Neural progenitor cell (in vitro differentiated cells): ENCODE results near the gene CEL. TPM values are rescaled to one million over a fixed set of nuclear protein-coding genes. Genes with fewer than 3 reads are reported as not detected.
"Not testable (repeated sequence)": the region's sequence is repeated elsewhere in the genome, so short reads cannot be mapped to it uniquely, and the experiment has no call there.

Source experiments
- DNase-seq: peaks from one replicate; pipeline ENCODE4 v3.0.0-alpha.2; 2016; ENCODE audit warnings: low spot score
- H2AFZ ChIP-seq: fragments of 200-600 bp; sonication (generic); replicated peaks from 2 replicates; pipeline ENCODE4 v1.6.1; 2016; ENCODE audit warnings: antibody characterized with exemption
- H3F3A ChIP-seq: fragments of 200-600 bp; sonication (generic); 2 replicates; pipeline ENCODE4 v1.6.1; 2016; ENCODE audit warnings: antibody characterized with exemption, low read depth
- H3K27ac ChIP-seq: fragments of 200-600 bp; sonication (generic); 2 replicates; pipeline ENCODE4 v1.5.1; 2016; ENCODE audit warnings: mild to moderate bottlenecking
- H3K27me3 ChIP-seq: fragments of 200-600 bp; sonication (generic); 2 replicates; pipeline ENCODE4 v1.6.1; 2016; ENCODE audit warnings: mild to moderate bottlenecking, moderate library complexity
- H3K36me3 ChIP-seq: fragments of 200-600 bp; sonication (generic); 2 replicates; pipeline ENCODE4 v1.5.1; 2016
- H3K4me1 ChIP-seq: fragments of 200-600 bp; sonication (generic); 2 replicates; pipeline ENCODE4 v1.6.1; 2016; ENCODE audit warnings: mixed run types
- H3K4me2 ChIP-seq: fragments of 200-600 bp; sonication (generic); 2 replicates; pipeline ENCODE4 v1.6.1; 2016
- H3K4me3 ChIP-seq: fragments of 200-600 bp; sonication (generic); 2 replicates; pipeline ENCODE4 v1.5.1; 2016
- H3K79me2 ChIP-seq: fragments of 200-600 bp; sonication (generic); 2 replicates; pipeline ENCODE4 v1.6.1; 2016; ENCODE audit warnings: low read depth
- H3K9ac ChIP-seq: fragments of 200-600 bp; sonication (generic); 2 replicates; pipeline ENCODE4 v1.6.1; 2016
- H3K9me3 ChIP-seq: fragments of 200-600 bp; sonication (generic); 2 replicates; pipeline ENCODE4 v1.5.1; 2016; ENCODE audit warnings: low read depth
- H4K20me1 ChIP-seq: fragments of 200-600 bp; sonication (generic); 2 replicates; pipeline ENCODE4 v1.6.1; 2016; ENCODE audit warnings: low read depth
- H3K27ac Mint-ChIP-seq: 3 replicates; pipeline ENCODE4 v1.8.0; 2021; ENCODE audit warnings: mixed read lengths
- H3K27me3 Mint-ChIP-seq: 2 replicates; pipeline ENCODE4 v1.8.0; 2022; ENCODE audit warnings: low read depth, mild to moderate bottlenecking, inconsistent platforms, moderate library complexity, mixed read lengths; ENCODE audit not compliant: insufficient read depth
- H3K36me3 Mint-ChIP-seq: 3 replicates; pipeline ENCODE4 v1.8.0; 2021; ENCODE audit warnings: mixed read lengths
- H3K4me1 Mint-ChIP-seq: 3 replicates; pipeline ENCODE4 v1.8.0; 2021; ENCODE audit warnings: mixed read lengths
- H3K4me3 Mint-ChIP-seq: 3 replicates; pipeline ENCODE4 v1.8.0; 2021; ENCODE audit warnings: mild to moderate bottlenecking, moderate library complexity, mixed read lengths
- H3K9me3 Mint-ChIP-seq: 3 replicates; pipeline ENCODE4 v1.8.0; 2020; ENCODE audit warnings: mixed read lengths
- EZH2 ChIP-seq: fragments of 200-600 bp; sonication (generic); IDR thresholded peaks from 2 replicates; pipeline ENCODE4 v1.6.1; 2017; ENCODE audit warnings: antibody characterized with exemption, mild to moderate bottlenecking, moderate library complexity
- EZH2phosphoT487 ChIP-seq: fragments of 200-600 bp; sonication (generic); IDR thresholded peaks from 2 replicates; pipeline ENCODE4 v1.6.1; 2017; ENCODE audit warnings: antibody characterized with exemption
- total RNA-seq: library from RNA; depleted of rRNA; stranded (reverse); fragments of >200 nt; gene quantifications from 2 replicates; pipeline ENCODE4 v1.2.3, GENCODE V29; 2015; ENCODE audit warnings: low replicate concordance
- TF ChIP-seq, protein P1 (sequence below): fragments of 200-600 bp; sonication (generic); IDR thresholded peaks from 2 replicates; pipeline ENCODE4 v1.5.1; 2017; ENCODE audit warnings: antibody characterized with exemption, mild to moderate bottlenecking

CEL gene
- total RNA-seq, 1 donor from 2014 or later, result 1.0 TPM

DNA sequence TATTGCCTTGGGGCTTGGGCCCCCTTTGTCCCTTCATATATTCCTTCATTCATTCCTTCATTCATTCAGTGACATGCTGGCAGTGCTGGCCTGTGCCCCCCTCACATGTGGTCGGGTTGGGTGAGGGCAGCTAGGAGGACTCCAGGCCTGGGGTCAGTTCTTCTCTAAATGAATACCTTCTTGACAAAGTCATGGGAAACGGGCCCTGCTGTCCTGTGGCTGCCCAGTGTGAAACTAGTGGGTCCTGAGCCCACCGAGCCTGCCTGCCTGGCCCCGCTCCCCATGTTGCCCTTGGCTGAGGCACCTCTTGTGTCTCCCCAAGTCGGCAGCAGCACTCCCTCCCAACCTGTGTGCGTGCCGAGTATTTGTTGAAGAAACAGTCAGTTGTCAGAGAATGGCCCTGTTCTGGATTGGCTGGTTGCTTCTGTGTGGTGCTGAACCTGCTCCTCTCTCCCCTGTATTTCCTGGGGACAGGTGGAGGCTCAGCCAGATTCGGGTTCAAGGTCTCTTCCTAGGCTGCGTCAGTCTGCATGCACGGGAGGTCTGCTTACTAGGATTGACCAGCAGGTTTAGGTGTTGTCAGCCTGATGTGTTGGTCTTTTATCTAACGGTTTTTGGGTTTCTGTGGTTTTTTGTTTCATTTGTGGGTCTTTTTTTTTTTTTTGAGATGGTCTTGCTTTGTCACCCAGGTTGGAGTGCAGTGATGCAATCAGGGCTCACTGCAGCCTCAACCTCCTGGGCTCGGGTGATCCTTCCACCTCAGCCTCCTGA lies 3.0 kb upstream of the CEL start:
- Mint-ChIP-seq H3K9me3 (no peaks in the 10 kb centered on the region), H3K4me1 (peaks cover 16% of the 10 kb centered on the region), H3K4me3 (no peak overlapping the region), H3K36me3 (peaks cover 19% of the 10 kb centered on the region), H3K27ac (no peak overlapping the region), H3K27me3 (peaks cover 4% of the 10 kb centered on the region)
- Histone ChIP-seq H3K36me3 (no peaks in the 10 kb centered on the region), H3K9me3 (no peaks in the 10 kb centered on the region), H3K27me3 (no peaks in the 10 kb centered on the region), H3K79me2 (no peaks in the 10 kb centered on the region), H3K4me1 (peaks cover 20% of the 10 kb centered on the region), H3K4me3 (no peak overlapping the region), H3K27ac (peak overlapping the region; percentile 53), H4K20me1 (no peaks in the 10 kb centered on the region), H3F3A (peaks cover 20% of the 10 kb centered on the region), H3K9ac (no peak overlapping the region), H3K4me2 (no peak overlapping the region), H2AFZ (no peak overlapping the region)
- TF ChIP-seq EZH2 (no peak), EZH2phosphoT487 (no peak)
- TF ChIP-seq, protein P1, sequence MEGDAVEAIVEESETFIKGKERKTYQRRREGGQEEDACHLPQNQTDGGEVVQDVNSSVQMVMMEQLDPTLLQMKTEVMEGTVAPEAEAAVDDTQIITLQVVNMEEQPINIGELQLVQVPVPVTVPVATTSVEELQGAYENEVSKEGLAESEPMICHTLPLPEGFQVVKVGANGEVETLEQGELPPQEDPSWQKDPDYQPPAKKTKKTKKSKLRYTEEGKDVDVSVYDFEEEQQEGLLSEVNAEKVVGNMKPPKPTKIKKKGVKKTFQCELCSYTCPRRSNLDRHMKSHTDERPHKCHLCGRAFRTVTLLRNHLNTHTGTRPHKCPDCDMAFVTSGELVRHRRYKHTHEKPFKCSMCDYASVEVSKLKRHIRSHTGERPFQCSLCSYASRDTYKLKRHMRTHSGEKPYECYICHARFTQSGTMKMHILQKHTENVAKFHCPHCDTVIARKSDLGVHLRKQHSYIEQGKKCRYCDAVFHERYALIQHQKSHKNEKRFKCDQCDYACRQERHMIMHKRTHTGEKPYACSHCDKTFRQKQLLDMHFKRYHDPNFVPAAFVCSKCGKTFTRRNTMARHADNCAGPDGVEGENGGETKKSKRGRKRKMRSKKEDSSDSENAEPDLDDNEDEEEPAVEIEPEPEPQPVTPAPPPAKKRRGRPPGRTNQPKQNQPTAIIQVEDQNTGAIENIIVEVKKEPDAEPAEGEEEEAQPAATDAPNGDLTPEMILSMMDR, result no peak
- no peak for DNase-seq

DNA sequence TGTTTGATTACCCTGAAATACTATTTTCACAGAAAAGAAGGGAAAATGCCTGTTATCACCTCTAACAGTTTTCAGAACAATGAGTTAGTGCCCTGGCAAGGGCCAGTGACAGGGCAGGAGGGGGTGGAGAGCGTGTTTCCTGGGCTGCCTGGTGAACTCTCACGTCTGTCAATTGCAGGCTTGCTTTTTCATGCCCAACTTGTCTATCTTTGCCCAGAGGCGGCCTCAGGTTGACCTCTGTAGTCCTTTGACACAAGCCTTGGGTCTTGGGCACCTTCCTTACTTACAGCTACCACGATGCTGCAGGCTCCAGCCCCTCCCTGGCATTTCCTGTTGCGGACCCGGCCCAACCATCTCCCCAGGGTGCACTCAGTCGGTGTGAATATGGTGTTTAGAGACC lies 2.2 kb upstream of the CEL start:
- peaks cover 20% of the 10 kb centered on the region for H3K4me1 ChIP-seq
- H3F3A ChIP-seq, result peaks cover 20% of the 10 kb centered on the region
- Mint-ChIP-seq H3K4me3 (no peak overlapping the region), H3K4me1 (peaks cover 16% of the 10 kb centered on the region), H3K9me3 (no peaks in the 10 kb centered on the region), H3K27me3 (peaks cover 4% of the 10 kb centered on the region), H3K36me3 (peaks cover 19% of the 10 kb centered on the region), H3K27ac (no peak overlapping the region)
- H2AFZ ChIP-seq, result no peak overlapping the region
- TF ChIP-seq EZH2 (no peak), EZH2phosphoT487 (no peak)
- TF ChIP-seq, protein P1, result no peak
- H3K79me2 ChIP-seq, result no peaks in the 10 kb centered on the region
- no peak overlapping the region for H3K9ac ChIP-seq
- H3K9me3 ChIP-seq, result no peaks in the 10 kb centered on the region
- H3K27ac ChIP-seq, result peak overlapping the region; percentile 53
- H4K20me1 ChIP-seq, result no peaks in the 10 kb centered on the region
- no peaks in the 10 kb centered on the region for H3K27me3 ChIP-seq
- H3K4me3 ChIP-seq, result no peak overlapping the region
- peak overlapping the region; percentile 63 for H3K4me2 ChIP-seq
- DNase-seq, result no peak
- H3K36me3 ChIP-seq, result no peaks in the 10 kb centered on the region

DNA sequence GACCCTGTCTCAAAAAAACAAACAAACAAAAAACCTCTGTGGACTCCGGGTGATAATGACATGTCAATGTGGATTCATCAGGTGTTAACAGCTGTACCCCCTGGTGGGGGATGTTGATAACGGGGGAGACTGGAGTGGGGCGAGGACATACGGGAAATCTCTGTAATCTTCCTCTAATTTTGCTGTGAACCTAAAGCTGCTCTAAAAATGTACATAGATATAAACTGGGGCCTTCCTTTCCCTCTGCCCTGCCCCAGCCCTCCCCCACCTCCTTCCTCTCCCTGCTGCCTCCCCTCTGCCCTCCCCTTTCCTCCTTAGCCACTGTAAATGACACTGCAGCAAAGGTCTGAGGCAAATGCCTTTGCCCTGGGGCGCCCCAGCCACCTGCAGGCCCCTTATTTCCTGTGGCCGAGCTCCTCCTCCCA lies 1.4 kb upstream of the CEL start:
- H3K4me3 ChIP-seq, result no peak overlapping the region
- DNase-seq, result no peak
- H3K9me3 ChIP-seq, result no peaks in the 10 kb centered on the region
- no peaks in the 10 kb centered on the region for H3K79me2 ChIP-seq
- H3K9me3 Mint-ChIP-seq, result no peaks in the 10 kb centered on the region
- no peak overlapping the region for H3K9ac ChIP-seq
- H3K27me3 Mint-ChIP-seq, result peaks cover 4% of the 10 kb centered on the region
- H2AFZ ChIP-seq, result no peak overlapping the region
- no peaks in the 10 kb centered on the region for H4K20me1 ChIP-seq
- no peaks in the 10 kb centered on the region for H3K27me3 ChIP-seq
- H3K4me2 ChIP-seq, result peak overlapping the region; percentile 63
- H3K4me1 Mint-ChIP-seq, result peaks cover 16% of the 10 kb centered on the region
- peaks cover 17% of the 10 kb centered on the region for H3K36me3 Mint-ChIP-seq
- peaks cover 20% of the 10 kb centered on the region for H3K4me1 ChIP-seq
- peak overlapping the region; percentile 41 for H3K4me3 Mint-ChIP-seq
- H3F3A ChIP-seq, result peaks cover 20% of the 10 kb centered on the region
- H3K36me3 ChIP-seq, result no peaks in the 10 kb centered on the region
- TF ChIP-seq EZH2phosphoT487, result no peak
- TF ChIP-seq EZH2, result no peak
- TF ChIP-seq, protein P1, result no peak
- H3K27ac Mint-ChIP-seq, result peak overlapping the region; percentile 79
- H3K27ac ChIP-seq, result peak overlapping the region; percentile 53

DNA sequence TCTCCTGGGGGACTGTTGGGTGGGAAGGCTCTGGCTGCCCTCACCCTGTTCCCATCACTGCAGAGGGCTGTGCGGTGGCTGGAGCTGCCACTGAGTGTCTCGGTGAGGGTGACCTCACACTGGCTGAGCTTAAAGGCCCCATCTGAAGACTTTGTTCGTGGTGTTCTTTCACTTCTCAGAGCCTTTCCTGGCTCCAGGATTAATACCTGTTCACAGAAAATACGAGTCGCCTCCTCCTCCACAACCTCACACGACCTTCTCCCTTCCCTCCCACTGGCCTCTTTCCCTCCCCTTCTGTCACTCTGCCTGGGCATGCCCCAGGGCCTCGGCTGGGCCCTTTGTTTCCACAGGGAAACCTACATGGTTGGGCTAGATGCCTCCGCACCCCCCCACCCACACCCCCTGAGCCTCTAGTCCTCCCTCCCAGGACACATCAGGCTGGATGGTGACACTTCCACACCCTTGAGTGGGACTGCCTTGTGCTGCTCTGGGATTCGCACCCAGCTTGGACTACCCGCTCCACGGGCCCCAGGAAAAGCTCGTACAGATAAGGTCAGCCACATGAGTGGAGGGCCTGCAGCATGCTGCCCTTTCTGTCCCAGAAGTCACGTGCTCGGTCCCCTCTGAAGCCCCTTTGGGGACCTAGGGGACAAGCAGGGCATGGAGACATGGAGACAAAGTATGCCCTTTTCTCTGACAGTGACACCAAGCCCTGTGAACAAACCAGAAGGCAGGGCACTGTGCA lies 590 bp upstream of the CEL start:
- not testable (repeated sequence) for H3K4me3 Mint-ChIP-seq, H3K36me3 ChIP-seq, H3K27ac Mint-ChIP-seq, H3K79me2 ChIP-seq, H3K27me3 ChIP-seq, H2AFZ ChIP-seq, DNase-seq, H3K27me3 Mint-ChIP-seq, H3K9me3 ChIP-seq, H4K20me1 ChIP-seq, H3K4me3 ChIP-seq, H3K9me3 Mint-ChIP-seq, H3K9ac ChIP-seq
- peaks cover 20% of the 10 kb centered on the region for H3K4me1 ChIP-seq
- peak overlapping the region; percentile 17 for H3K4me2 ChIP-seq
- H3F3A ChIP-seq, result peaks cover 20% of the 10 kb centered on the region
- H3K27ac ChIP-seq, result peak overlapping the region; percentile 84
- Mint-ChIP-seq H3K4me1 (peaks cover 16% of the 10 kb centered on the region), H3K36me3 (peaks cover 15% of the 10 kb centered on the region)

DNA sequence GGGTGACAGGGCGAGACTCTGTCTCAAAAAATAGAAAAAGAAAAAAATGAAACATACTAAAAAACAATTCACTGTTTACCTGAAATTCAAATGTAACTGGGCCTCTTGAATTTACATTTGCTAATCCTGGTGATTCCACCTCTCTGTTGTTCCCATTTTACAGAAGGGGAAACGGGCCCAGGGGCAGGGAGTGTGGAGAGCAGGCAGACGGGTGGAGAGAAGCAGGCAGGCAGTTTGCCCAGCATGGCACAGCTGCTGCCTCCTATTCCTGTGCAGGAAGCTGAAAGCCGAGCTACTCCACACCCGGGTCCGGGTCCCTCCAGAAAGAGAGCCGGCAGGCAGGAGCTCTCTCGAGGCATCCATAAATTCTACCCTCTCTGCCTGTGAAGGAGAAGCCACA lies 788 bp downstream of the CEL start:
- not testable (repeated sequence) for H3K27me3 ChIP-seq, H3K4me2 ChIP-seq, H4K20me1 ChIP-seq, H3K27me3 Mint-ChIP-seq, H3K9me3 Mint-ChIP-seq, H3K79me2 ChIP-seq, H3K36me3 ChIP-seq, H3K27ac ChIP-seq, H3K9ac ChIP-seq, H3K27ac Mint-ChIP-seq, DNase-seq, H3K4me3 ChIP-seq, H3K4me3 Mint-ChIP-seq, H3K9me3 ChIP-seq, H2AFZ ChIP-seq
- H3F3A ChIP-seq, result peaks cover 20% of the 10 kb centered on the region
- peaks cover 10% of the 10 kb centered on the region for H3K36me3 Mint-ChIP-seq
- peaks cover 16% of the 10 kb centered on the region for H3K4me1 Mint-ChIP-seq
- H3K4me1 ChIP-seq, result peaks cover 20% of the 10 kb centered on the region
